HEK293T (cell line): ENCODE data around the gene FHIT.

Source experiments
- CTCF ChIA-PET: fragments of 350-600 bp; formaldehyde crosslinking; extraction: SDS; loops from one replicate; lab custom pipeline; 2021; ENCODE audit warnings: antibody characterized with exemption, inconsistent platforms; lab: Yijun Ruan, JAX
- POLR2A ChIA-PET: fragments of 350-600 bp; formaldehyde crosslinking; extraction: SDS; loops from one replicate; lab custom pipeline; 2020; ENCODE audit warnings: antibody characterized with exemption, inconsistent platforms; lab: Yijun Ruan, JAX
- DNase-seq: peaks from one replicate; pipeline ENCODE4 v3.0.0; 2012; ENCODE audit warnings: mixed read lengths; ENCODE audit errors: extremely low spot score
- ARNT ChIP-seq: fragments of 450-650 bp; IDR thresholded peaks from 2 replicates; pipeline ENCODE4 v1.6.1; 2017; ENCODE audit warnings: mild to moderate bottlenecking
- BHLHE40 ChIP-seq: fragments of 450-650 bp; IDR thresholded peaks from 2 replicates; pipeline ENCODE4 v1.6.1; 2016; ENCODE audit warnings: mild to moderate bottlenecking, moderate library complexity, borderline replicate concordance
- CTBP1 ChIP-seq: fragments of 450-650 bp; IDR thresholded peaks from 2 replicates; pipeline ENCODE4 v1.6.1; 2016; ENCODE audit warnings: borderline replicate concordance
- ELF4 ChIP-seq: fragments of 450-650 bp; IDR thresholded peaks from 2 replicates; pipeline ENCODE4 v1.6.1; 2017; ENCODE audit warnings: antibody characterized with exemption
- FOXA1 ChIP-seq: fragments of 450-650 bp; IDR thresholded peaks from 2 replicates; pipeline ENCODE4 v1.6.1; 2016; ENCODE audit warnings: mild to moderate bottlenecking
- FOXK2 ChIP-seq: fragments of 450-650 bp; IDR thresholded peaks from 2 replicates; pipeline ENCODE4 v1.6.1; 2016; ENCODE audit warnings: mild to moderate bottlenecking
- FOXM1 ChIP-seq: fragments of 450-650 bp; IDR thresholded peaks from 2 replicates; pipeline ENCODE4 v1.6.1; 2017; ENCODE audit warnings: mild to moderate bottlenecking, borderline replicate concordance
- HDGF ChIP-seq: fragments of 450-650 bp; IDR thresholded peaks from 2 replicates; pipeline ENCODE4 v1.6.1; 2017; ENCODE audit warnings: antibody characterized with exemption, borderline replicate concordance
- L3MBTL2 ChIP-seq: fragments of 450-650 bp; conservative IDR thresholded peaks from 2 replicates; pipeline ENCODE4 v1.6.1; 2016; ENCODE audit warnings: mild to moderate bottlenecking
- LEF1 ChIP-seq: fragments of 450-650 bp; IDR thresholded peaks from 2 replicates; pipeline ENCODE4 v1.6.1; 2017; ENCODE audit warnings: mild to moderate bottlenecking, borderline replicate concordance
- NFRKB ChIP-seq: fragments of 450-650 bp; IDR thresholded peaks from 2 replicates; pipeline ENCODE4 v1.6.1; 2016; ENCODE audit warnings: mild to moderate bottlenecking, moderate library complexity
- PKNOX1 ChIP-seq: fragments of 450-650 bp; IDR thresholded peaks from 2 replicates; pipeline ENCODE4 v1.6.1; 2016
- SP1 ChIP-seq: fragments of 450-650 bp; IDR thresholded peaks from 2 replicates; pipeline ENCODE4 v1.6.1; 2017
- SUZ12 ChIP-seq: fragments of 450-650 bp; IDR thresholded peaks from 2 replicates; pipeline ENCODE4 v1.6.1; 2016; ENCODE audit warnings: mild to moderate bottlenecking
- TARDBP ChIP-seq: fragments of 450-650 bp; IDR thresholded peaks from 2 replicates; pipeline ENCODE4 v1.6.1; 2016
- ZNF384 ChIP-seq: fragments of 450-650 bp; IDR thresholded peaks from 2 replicates; pipeline ENCODE4 v1.6.1; 2016

FHIT gene

GRCh38 chr3:60142009-60142408 lies 1109.2 kb downstream of the FHIT start:
- TF ChIP-seq TARDBP (no peak), NFRKB (no peak), BHLHE40 (no peak), PKNOX1 (no peak), ZNF384 (no peak), HDGF (no peak), LEF1 (no peak), SP1 (no peak), SUZ12 (no peak), ELF4 (no peak), L3MBTL2 (no peak), CTBP1 (no peak), ARNT (no peak), FOXK2 (no peak), FOXM1 (no peak), FOXA1 (no peak)
- CTCF ChIA-PET, result no interaction called here
- POLR2A ChIA-PET, result no interaction called here
- no peak for DNase-seq

GRCh38 chr3:60140160-60140559 lies 1111.1 kb downstream of the FHIT start:
- POLR2A ChIA-PET, result no interaction called here

GRCh38 chr3:60136601-60137000 lies 1114.7 kb downstream of the FHIT start:
- POLR2A ChIA-PET, result no interaction called here
- TF ChIP-seq FOXM1 (no peak), L3MBTL2 (no peak), FOXA1 (no peak)
- CTCF ChIA-PET, result no interaction called here
- DNase-seq, result no peak

More at GRCh38 chr3:60140160-60140559, 1111.1 kb downstream of the FHIT start:
- DNase-seq, result no peak
- CTCF ChIA-PET, result no interaction called here
- TF ChIP-seq L3MBTL2 (no peak), NFRKB (no peak), TARDBP (no peak), HDGF (no peak), SP1 (no peak), BHLHE40 (no peak), FOXK2 (no peak), LEF1 (no peak)

GRCh38 chr3:60135474-60135873 lies 1115.8 kb downstream of the FHIT start:
- POLR2A ChIA-PET, result no interaction called here
- CTCF ChIA-PET, result no interaction called here
- TF ChIP-seq HDGF, result no peak
- no peak for TF ChIP-seq FOXK2
- no peak for TF ChIP-seq PKNOX1
- no peak for TF ChIP-seq ARNT
- no peak for TF ChIP-seq CTBP1
- TF ChIP-seq FOXM1, result no peak
- no peak for DNase-seq

- CTCF ChIA-PET, result interaction anchor here (0.7 kb wide), 1 partner anchor 9 kb away, joined by 3 read pairs; no protein-coding TSS in a partner anchor
- TF ChIP-seq LEF1, result no peak
- no peak for TF ChIP-seq ELF4
- no peak for TF ChIP-seq ARNT
- no peak for TF ChIP-seq NFRKB
- TF ChIP-seq HDGF, result no peak
- TF ChIP-seq FOXA1, result no peak
- TF ChIP-seq FOXM1, result no peak
- no peak for TF ChIP-seq ZNF384
- TF ChIP-seq SUZ12, result no peak
- DNase-seq, result no peak
- POLR2A ChIA-PET, result no interaction called here
Measured at GRCh38 chr3:60133269-60134162, 1117.7 kb downstream of the FHIT start.

GRCh38 chr3:60131618-60132017 lies 1119.6 kb downstream of the FHIT start:
- DNase-seq, result no peak
- CTCF ChIA-PET, result no interaction called here
- TF ChIP-seq CTBP1 (no peak), L3MBTL2 (no peak), FOXA1 (no peak), TARDBP (no peak), LEF1 (no peak), FOXM1 (no peak)
- POLR2A ChIA-PET, result no interaction called here
